AG09319 (cell line): ENCODE measurements around the gene KCNJ9.

Experiments
- DNase-seq: peaks from one replicate; pipeline ENCODE4 v3.0.0-alpha.2; 2010; ENCODE audit warnings: low read depth; ENCODE audit errors: extremely low read depth
- CTCF ChIP-seq: IDR thresholded peaks from 2 replicates; pipeline ENCODE4 v1.5.1; 2011; ENCODE audit warnings: low read depth, mild to moderate bottlenecking, inconsistent platforms, low read length, moderate library complexity

KCNJ9 gene

GRCh38 chr1:160094806-160095205 lies 13.5 kb downstream of the KCNJ9 start:
- no peak for DNase-seq
- no peak for TF ChIP-seq CTCF

- no peak for DNase-seq
- no peak for TF ChIP-seq CTCF
Observed at GRCh38 chr1:160095382-160096105, 14.2 kb downstream of the KCNJ9 start.

DNA sequence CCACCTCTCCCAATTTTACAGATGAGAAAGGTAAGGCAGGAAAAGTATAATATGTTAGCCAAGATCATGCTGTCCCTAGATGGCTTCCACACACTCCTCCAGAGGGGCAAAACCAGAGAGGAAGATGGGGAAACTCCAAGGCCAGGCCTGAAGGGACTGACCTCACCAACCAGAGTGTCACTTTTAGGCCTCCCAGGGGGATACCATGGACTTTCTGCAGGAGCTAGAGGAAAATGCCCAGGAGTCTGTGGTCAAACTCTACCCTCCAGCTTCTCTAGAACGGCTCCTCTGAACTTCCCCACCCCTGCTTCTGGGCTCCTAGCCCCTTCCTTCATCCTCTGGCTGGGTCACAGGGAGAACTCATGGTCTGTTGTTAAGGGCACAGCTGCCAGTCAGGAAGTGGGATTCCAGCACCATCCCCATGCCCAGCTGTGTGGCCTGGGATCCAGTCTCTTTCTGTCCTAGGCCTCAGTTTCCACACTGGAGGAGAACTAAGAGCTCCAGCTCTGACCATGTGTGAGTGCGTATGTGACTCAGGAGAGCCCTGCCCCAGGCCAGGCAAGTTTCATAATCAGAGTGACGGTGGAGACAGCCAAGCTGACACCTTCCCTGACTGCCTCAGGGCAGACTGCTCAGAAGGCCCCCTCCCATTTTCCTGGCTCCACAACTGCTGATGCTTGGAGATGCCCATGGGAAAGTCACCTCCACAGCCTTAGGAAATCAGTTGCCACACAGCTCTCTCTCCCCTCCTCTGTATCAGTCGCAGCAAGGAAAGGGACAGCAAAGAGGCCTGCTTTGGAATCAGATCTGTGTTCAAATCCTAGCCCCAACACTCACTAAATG lies 15.2 kb downstream of the KCNJ9 start:
- no peak for DNase-seq
- TF ChIP-seq CTCF: no peak

DNA sequence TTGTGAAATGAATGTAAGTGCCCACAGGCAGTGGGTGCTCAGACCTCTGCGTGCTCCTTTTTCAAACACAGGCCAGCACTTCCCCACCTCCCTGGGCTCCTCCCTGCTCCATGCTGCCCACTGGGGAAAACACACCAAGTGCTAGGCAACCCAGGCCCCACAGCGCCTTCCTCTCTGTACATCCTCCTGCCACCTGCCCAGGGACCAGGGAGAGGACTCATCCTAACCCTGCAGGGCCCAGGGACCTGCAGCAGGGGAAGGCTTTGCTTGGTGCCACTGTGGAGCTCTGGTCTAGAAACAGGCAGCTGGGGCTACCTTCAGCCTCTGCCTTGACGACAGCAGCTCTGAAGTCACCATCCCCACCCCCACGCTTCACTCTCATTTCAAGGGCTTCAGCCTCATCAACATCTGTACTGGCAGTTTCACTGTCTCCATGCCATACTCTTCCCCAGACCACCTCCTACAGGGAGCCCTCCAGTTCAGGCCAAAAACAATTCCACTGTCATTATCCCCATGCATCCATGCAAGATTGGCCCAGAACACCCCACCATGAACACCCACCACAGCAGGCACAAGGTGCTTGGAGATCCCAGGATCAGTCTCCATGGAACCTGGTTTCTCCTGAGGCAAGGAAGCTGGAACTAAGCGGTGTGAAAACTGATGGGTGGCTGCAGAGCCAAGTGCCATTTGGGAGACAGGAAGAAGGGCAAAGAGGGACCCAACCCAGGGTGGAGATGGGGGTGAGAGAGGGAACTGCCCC lies 16.0 kb downstream of the KCNJ9 start:
- TF ChIP-seq CTCF: no peak
- DNase-seq: no peak

- peak; percentile 37 for DNase-seq
- TF ChIP-seq CTCF: no peak
Observed at GRCh38 chr1:160097911-160098851, 16.8 kb downstream of the KCNJ9 start, which contains the start of gene IGSF8. IGSF8 (minus strand) TSS chr1:160098619; CDS start chr1:160098472, 147 bp downstream.

- no peak for TF ChIP-seq CTCF
- DNase-seq: peak; percentile 82
Observed at GRCh38 chr1:160098852-160099561, 17.7 kb downstream of the KCNJ9 start.
